Measurements from ENCODE around the gene SLC9A1. TPM values are rescaled to one million over a fixed set of nuclear protein-coding genes. Genes with fewer than 3 reads are reported as not detected.

Gene SLC9A1
- total and polyA plus RNA-seq, 10 of the 15 experiments (the other 5 are each of a cell fraction or from before 2014, with no cell fraction given), result 0.87 to 21.4 (median 4.3) TPM

Other genes with a start within 250 kb of the SLC9A1 start
Only the 7 nearest of the 12 such genes appear.
- gene KDF1, start 194.7 kb downstream of the SLC9A1 start, total RNA-seq (2014; rRNA removed), result 0.27 TPM in 1 of 2 replicates, not detected in the other
- gene KDF1, start 194.7 kb downstream of the SLC9A1 start, total RNA-seq (2014; rRNA removed; fragmentation: Illumina TruSeq; extraction: Trizol), result not detected in 2 replicates
- 0.24 TPM in 1 of 2 replicates, not detected in the other for gene KDF1, start 194.7 kb downstream of the SLC9A1 start, total RNA-seq (2021)
- 0.04 TPM in 1 of 2 replicates, not detected in the other for gene KDF1, start 194.7 kb downstream of the SLC9A1 start, polyA plus RNA-seq (2011; rRNA removed)
- gene KDF1, start 194.7 kb downstream of the SLC9A1 start, polyA plus RNA-seq (2014; fragmentation: Illumina TruSeq; extraction: Trizol), result 0.03 TPM in 1 of 2 replicates, not detected in the other
- gene KDF1, start 194.7 kb downstream of the SLC9A1 start, polyA plus RNA-seq (2014; fragmentation: Nextera tagmentation; extraction: Ambion mirVana), result not detected
- gene KDF1, start 194.7 kb downstream of the SLC9A1 start, polyA plus RNA-seq (2014; rRNA removed), result not detected in 2 replicates
- under 1 TPM in 1 of 2 experiments, not detected in 1; 0.13 TPM for gene KDF1, start 194.7 kb downstream of the SLC9A1 start, polyA plus RNA-seq (2016; fragmentation: Nextera tagmentation; extraction: Ambion mirVana)
- gene TRNP1, start 161.4 kb downstream of the SLC9A1 start, total RNA-seq (2014; rRNA removed), result not detected in 2 replicates
- gene TRNP1, start 161.4 kb downstream of the SLC9A1 start, total RNA-seq (2014; rRNA removed; fragmentation: Illumina TruSeq; extraction: Trizol), result not detected in 2 replicates
- gene TRNP1, start 161.4 kb downstream of the SLC9A1 start, total RNA-seq (2021), result 0.11 and 0.13 TPM in 2 replicates
- gene TRNP1, start 161.4 kb downstream of the SLC9A1 start, polyA plus RNA-seq (2011; rRNA removed), result not detected in 2 replicates
- not detected in 2 replicates for gene TRNP1, start 161.4 kb downstream of the SLC9A1 start, polyA plus RNA-seq (2014; fragmentation: Illumina TruSeq; extraction: Trizol)
- not detected for gene TRNP1, start 161.4 kb downstream of the SLC9A1 start, polyA plus RNA-seq (2014; fragmentation: Nextera tagmentation; extraction: Ambion mirVana)
- not detected in 2 replicates for gene TRNP1, start 161.4 kb downstream of the SLC9A1 start, polyA plus RNA-seq (2014; rRNA removed)
- not detected for gene TRNP1, start 161.4 kb downstream of the SLC9A1 start, polyA plus RNA-seq (2016; fragmentation: Nextera tagmentation; extraction: Ambion mirVana)
- not detected in 2 replicates for gene TENT5B, start 142.3 kb downstream of the SLC9A1 start, total RNA-seq (2014; rRNA removed)
- not detected in 2 replicates for gene TENT5B, start 142.3 kb downstream of the SLC9A1 start, total RNA-seq (2014; rRNA removed; fragmentation: Illumina TruSeq; extraction: Trizol)
- 0.11 and 0.15 TPM in 2 replicates for gene TENT5B, start 142.3 kb downstream of the SLC9A1 start, total RNA-seq (2021)
- not detected in 2 replicates for gene TENT5B, start 142.3 kb downstream of the SLC9A1 start, polyA plus RNA-seq (2011; rRNA removed)
- gene TENT5B, start 142.3 kb downstream of the SLC9A1 start, polyA plus RNA-seq (2014; fragmentation: Illumina TruSeq; extraction: Trizol), result not detected in 2 replicates
- not detected for gene TENT5B, start 142.3 kb downstream of the SLC9A1 start, polyA plus RNA-seq (2014; fragmentation: Nextera tagmentation; extraction: Ambion mirVana)
- not detected in 2 replicates for gene TENT5B, start 142.3 kb downstream of the SLC9A1 start, polyA plus RNA-seq (2014; rRNA removed)
- under 1 TPM in 1 of 2 experiments, not detected in 1; 0.09 TPM for gene TENT5B, start 142.3 kb downstream of the SLC9A1 start, polyA plus RNA-seq (2016; fragmentation: Nextera tagmentation; extraction: Ambion mirVana)
- gene WDTC1, start 79.5 kb upstream of the SLC9A1 start, total RNA-seq (2014; rRNA removed), result 14.2 and 15.4 TPM in 2 replicates
- gene WDTC1, start 79.5 kb upstream of the SLC9A1 start, total RNA-seq (2014; rRNA removed; fragmentation: Illumina TruSeq; extraction: Trizol), result 8.0 and 8.2 TPM in 2 replicates
- 28.7 and 30.3 TPM in 2 replicates for gene WDTC1, start 79.5 kb upstream of the SLC9A1 start, total RNA-seq (2021)
- gene WDTC1, start 79.5 kb upstream of the SLC9A1 start, polyA plus RNA-seq (2011; rRNA removed), result 3.1 and 7.2 TPM in 2 replicates
- 12.6 and 19.0 TPM in 2 replicates for gene WDTC1, start 79.5 kb upstream of the SLC9A1 start, polyA plus RNA-seq (2014; fragmentation: Illumina TruSeq; extraction: Trizol)
- gene WDTC1, start 79.5 kb upstream of the SLC9A1 start, polyA plus RNA-seq (2014; fragmentation: Nextera tagmentation; extraction: Ambion mirVana), result under 1 TPM; 0.21 to 0.26 TPM
- gene WDTC1, start 79.5 kb upstream of the SLC9A1 start, polyA plus RNA-seq (2014; rRNA removed), result 15.1 and 17.3 TPM in 2 replicates
- gene WDTC1, start 79.5 kb upstream of the SLC9A1 start, polyA plus RNA-seq (2016; fragmentation: Nextera tagmentation; extraction: Ambion mirVana), result 1 to 10 TPM; 2.8 to 3.7 TPM
- 29.1 and 38.0 TPM in 2 replicates for gene TMEM222, start 167.0 kb upstream of the SLC9A1 start, total RNA-seq (2014; rRNA removed)
- 22.5 and 23.9 TPM in 2 replicates for gene TMEM222, start 167.0 kb upstream of the SLC9A1 start, total RNA-seq (2014; rRNA removed; fragmentation: Illumina TruSeq; extraction: Trizol)
- gene TMEM222, start 167.0 kb upstream of the SLC9A1 start, total RNA-seq (2021), result 39.3 TPM in 2 replicates
- 12.5 and 27.5 TPM in 2 replicates for gene TMEM222, start 167.0 kb upstream of the SLC9A1 start, polyA plus RNA-seq (2011; rRNA removed)
- gene TMEM222, start 167.0 kb upstream of the SLC9A1 start, polyA plus RNA-seq (2014; fragmentation: Illumina TruSeq; extraction: Trizol), result 11.4 and 32.9 TPM in 2 replicates
- 1 to 10 TPM; 3.8 to 7.8 TPM for gene TMEM222, start 167.0 kb upstream of the SLC9A1 start, polyA plus RNA-seq (2014; fragmentation: Nextera tagmentation; extraction: Ambion mirVana)
- gene TMEM222, start 167.0 kb upstream of the SLC9A1 start, polyA plus RNA-seq (2014; rRNA removed), result 43.5 and 53.2 TPM in 2 replicates
- gene TMEM222, start 167.0 kb upstream of the SLC9A1 start, polyA plus RNA-seq (2016; fragmentation: Nextera tagmentation; extraction: Ambion mirVana), result 10 to 100 TPM; 41.1 to 42.4 TPM
- 37.2 and 42.5 TPM in 2 replicates for gene SYTL1, start 186.9 kb upstream of the SLC9A1 start, total RNA-seq (2014; rRNA removed)
- gene SYTL1, start 186.9 kb upstream of the SLC9A1 start, total RNA-seq (2014; rRNA removed; fragmentation: Illumina TruSeq; extraction: Trizol), result 6.2 and 8.1 TPM in 2 replicates
- gene SYTL1, start 186.9 kb upstream of the SLC9A1 start, total RNA-seq (2021), result 37.5 and 38.6 TPM in 2 replicates
- gene SYTL1, start 186.9 kb upstream of the SLC9A1 start, polyA plus RNA-seq (2011; rRNA removed), result 1.5 and 2.7 TPM in 2 replicates
- 1.2 and 3.7 TPM in 2 replicates for gene SYTL1, start 186.9 kb upstream of the SLC9A1 start, polyA plus RNA-seq (2014; fragmentation: Illumina TruSeq; extraction: Trizol)
- 1 to 10 TPM in 1 of 2 experiments, under 1 TPM in 1; 0.72 to 3.5 TPM for gene SYTL1, start 186.9 kb upstream of the SLC9A1 start, polyA plus RNA-seq (2014; fragmentation: Nextera tagmentation; extraction: Ambion mirVana)
- 45.6 and 59.4 TPM in 2 replicates for gene SYTL1, start 186.9 kb upstream of the SLC9A1 start, polyA plus RNA-seq (2014; rRNA removed)
- gene SYTL1, start 186.9 kb upstream of the SLC9A1 start, polyA plus RNA-seq (2016; fragmentation: Nextera tagmentation; extraction: Ambion mirVana), result 10 to 100 TPM; 21.5 to 33.9 TPM
- gene MAP3K6, start 211.8 kb upstream of the SLC9A1 start, total RNA-seq (2014; rRNA removed), result 1.5 and 3.4 TPM in 2 replicates
- gene MAP3K6, start 211.8 kb upstream of the SLC9A1 start, total RNA-seq (2014; rRNA removed; fragmentation: Illumina TruSeq; extraction: Trizol), result 0.31 and 0.83 TPM in 2 replicates
- 1.6 and 2.5 TPM in 2 replicates for gene MAP3K6, start 211.8 kb upstream of the SLC9A1 start, total RNA-seq (2021)
- gene MAP3K6, start 211.8 kb upstream of the SLC9A1 start, polyA plus RNA-seq (2011; rRNA removed), result 0.69 and 1.2 TPM in 2 replicates
- gene MAP3K6, start 211.8 kb upstream of the SLC9A1 start, polyA plus RNA-seq (2014; fragmentation: Illumina TruSeq; extraction: Trizol), result 0.03 and 0.37 TPM in 2 replicates
- gene MAP3K6, start 211.8 kb upstream of the SLC9A1 start, polyA plus RNA-seq (2014; fragmentation: Nextera tagmentation; extraction: Ambion mirVana), result under 1 TPM in 1 of 2 experiments, not detected in 1; 0.15 TPM
- gene MAP3K6, start 211.8 kb upstream of the SLC9A1 start, polyA plus RNA-seq (2014; rRNA removed), result 0.60 and 1.6 TPM in 2 replicates
- gene MAP3K6, start 211.8 kb upstream of the SLC9A1 start, polyA plus RNA-seq (2016; fragmentation: Nextera tagmentation; extraction: Ambion mirVana), result 1 to 10 TPM; 1.3 to 1.5 TPM

Data from GM12878 (cell line).